ENCODE measurements around the gene SMARCA2.

The SMARCA2 gene

DNA sequence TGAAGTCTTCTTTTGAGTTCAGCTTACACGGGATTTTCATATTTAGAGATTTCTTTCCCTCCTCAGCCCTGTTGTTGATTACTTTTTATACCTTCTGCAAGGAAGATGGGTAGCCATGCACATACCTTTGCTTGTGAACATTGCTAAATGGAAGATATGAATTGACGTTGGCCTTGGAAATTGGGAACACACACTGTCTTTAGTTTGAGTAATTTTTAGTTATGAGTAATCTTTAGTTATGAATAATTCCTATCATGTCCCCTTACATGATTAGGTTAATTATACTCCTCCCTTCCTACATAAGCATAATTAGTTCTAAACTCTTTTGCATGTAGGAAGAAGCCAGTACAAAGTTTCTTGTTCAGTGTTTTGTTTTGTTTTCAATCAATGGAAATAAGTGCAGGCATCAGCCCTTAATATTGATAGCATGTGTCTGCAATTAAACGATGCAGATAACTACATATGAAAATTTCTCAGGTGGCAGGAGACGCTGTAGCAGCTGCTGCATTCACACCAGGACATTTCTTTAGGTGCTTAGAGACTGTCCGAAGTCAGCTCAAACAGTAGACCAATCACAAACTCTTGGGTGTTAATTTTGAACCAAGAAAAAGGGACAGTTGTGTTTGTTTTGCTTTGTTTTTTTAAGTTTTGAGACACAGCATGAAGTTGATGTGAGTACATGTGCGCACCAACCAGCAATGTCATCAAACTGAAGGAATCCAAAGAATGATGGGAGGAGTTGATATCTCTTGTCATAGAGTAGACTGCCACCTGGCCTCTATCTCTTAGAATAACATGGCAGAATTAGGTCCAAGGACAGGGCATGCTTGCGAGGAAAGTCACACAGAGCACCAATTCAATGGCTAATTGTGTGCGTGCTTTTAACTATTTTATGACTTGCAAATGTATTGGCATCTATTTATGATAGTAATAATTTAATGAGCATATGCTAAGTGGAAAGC is 51.4 kb downstream of the SMARCA2 start:
- H2BK5ac ChIP-seq (ENCODE audit: low read depth, low read length, poor library complexity) = no peak overlapping the region
- no peak overlapping the region for H3K9ac ChIP-seq (ENCODE audit: low read length)
- no peaks in the 10 kb centered on the region for H3K27me3 ChIP-seq (ENCODE audit: insufficient read depth, low read length)
- peaks cover 8 to 27% of the 10 kb centered on the region in 2 experiments for H3K36me3 ChIP-seq (ENCODE audit: control insufficient read depth in 1 of 2, insufficient read depth in 2 of 2, low read length in 2 of 2)
- H3K4me3 ChIP-seq (ENCODE audit: low read depth, low read length) = no peak overlapping the region
- no peaks in the 10 kb centered on the region for H3K4me1 ChIP-seq (ENCODE audit: control insufficient read depth in 1 of 2, insufficient read depth in 2 of 2, low read length in 2 of 2)
- no peak overlapping the region for H3K27ac ChIP-seq (ENCODE audit: low read depth, low read length)
- H2BK12ac ChIP-seq (ENCODE audit: low read length) = no peak overlapping the region
- WGBS (ENCODE audit: extremely low coverage, insufficient coverage, insufficient read length) = no CpG with 5 or more reads among the region's 8 CpGs
- no peak overlapping the region for H3K14ac ChIP-seq (ENCODE audit: low read length)
- H3K9me3 ChIP-seq (ENCODE audit: insufficient read depth, low read depth, low read length) = no peaks in the 10 kb centered on the region
- H3K79me1 ChIP-seq (ENCODE audit: low read length) = no peaks in the 10 kb centered on the region
- no peak overlapping the region for H4K12ac ChIP-seq (ENCODE audit: low read depth, low read length)
- H2BK120ac ChIP-seq (ENCODE audit: insufficient read depth, low read length, poor library complexity) = no peak overlapping the region
- H4K91ac ChIP-seq (ENCODE audit: low read depth, low read length) = no peak overlapping the region
- H3K18ac ChIP-seq (ENCODE audit: low read length) = no peak overlapping the region
- peak; percentile 32 to 84 for DNase-seq
- no peak overlapping the region for H4K8ac ChIP-seq (ENCODE audit: low read depth, low read length)
- H2AFZ ChIP-seq (ENCODE audit: insufficient read depth, low read length, poor library complexity) = no peak overlapping the region
- no peak overlapping the region for H2AK5ac ChIP-seq (ENCODE audit: low read length)
- H3K4me2 ChIP-seq (ENCODE audit: low read length) = no peak overlapping the region
- no peak overlapping the region for H3K4ac ChIP-seq (ENCODE audit: low read depth, low read length)
- no peak overlapping the region for H3K23ac ChIP-seq (ENCODE audit: low read length)
- no peaks in the 10 kb centered on the region for H3K79me2 ChIP-seq (ENCODE audit: control insufficient read depth, insufficient read depth, low read length, poor library complexity)

- H3K27me3 ChIP-seq (ENCODE audit: insufficient read depth, low read length) = no peaks in the 10 kb centered on the region
- peaks cover 31 to 56% of the 10 kb centered on the region in 2 experiments for H3K36me3 ChIP-seq (ENCODE audit: control insufficient read depth in 1 of 2, insufficient read depth in 2 of 2, low read length in 2 of 2)
- no peak overlapping the region for H4K12ac ChIP-seq (ENCODE audit: low read depth, low read length)
- H2BK12ac ChIP-seq (ENCODE audit: low read length) = no peak overlapping the region
- H2AFZ ChIP-seq (ENCODE audit: insufficient read depth, low read length, poor library complexity) = no peak overlapping the region
- no peaks in the 10 kb centered on the region for H3K79me1 ChIP-seq (ENCODE audit: low read length)
- H3K4me1 ChIP-seq (ENCODE audit: control insufficient read depth in 1 of 2, insufficient read depth in 2 of 2, low read length in 2 of 2) = no peaks in the 10 kb centered on the region
- H3K18ac ChIP-seq (ENCODE audit: low read length) = no peak overlapping the region
- H3K9ac ChIP-seq (ENCODE audit: low read length) = no peak overlapping the region
- no peak overlapping the region for H2BK120ac ChIP-seq (ENCODE audit: insufficient read depth, low read length, poor library complexity)
- H2AK5ac ChIP-seq (ENCODE audit: low read length) = no peak overlapping the region
- no peak overlapping the region for H4K8ac ChIP-seq (ENCODE audit: low read depth, low read length)
- H2BK5ac ChIP-seq (ENCODE audit: low read depth, low read length, poor library complexity) = no peak overlapping the region
- H3K23ac ChIP-seq (ENCODE audit: low read length) = no peak overlapping the region
- WGBS (ENCODE audit: extremely low coverage, insufficient coverage, insufficient read length) = no CpG with 5 or more reads among the region's 8 CpGs
- no peaks in the 10 kb centered on the region for H3K79me2 ChIP-seq (ENCODE audit: control insufficient read depth, insufficient read depth, low read length, poor library complexity)
- no peak overlapping the region for H3K14ac ChIP-seq (ENCODE audit: low read length)
- no peak overlapping the region for H3K4me3 ChIP-seq (ENCODE audit: low read depth, low read length)
- H3K27ac ChIP-seq (ENCODE audit: low read depth, low read length) = no peak overlapping the region
- H3K4me2 ChIP-seq (ENCODE audit: low read length) = no peak overlapping the region
- no peak overlapping the region for H4K91ac ChIP-seq (ENCODE audit: low read depth, low read length)
- no peak overlapping the region for H3K4ac ChIP-seq (ENCODE audit: low read depth, low read length)
- no peaks in the 10 kb centered on the region for H3K9me3 ChIP-seq (ENCODE audit: insufficient read depth, low read depth, low read length)
- no peak for DNase-seq
These were observed 57.7 kb downstream of the SMARCA2 start for GRCh38 chr9:2072752-2073405.

- peaks cover 17 to 55% of the 10 kb centered on the region in 2 experiments for H3K36me3 ChIP-seq (ENCODE audit: control insufficient read depth in 1 of 2, insufficient read depth in 2 of 2, low read length in 2 of 2)
- no peaks in the 10 kb centered on the region for H3K9me3 ChIP-seq (ENCODE audit: insufficient read depth, low read depth, low read length)
- H3K4ac ChIP-seq (ENCODE audit: low read depth, low read length) = no peak overlapping the region
- H3K9ac ChIP-seq (ENCODE audit: low read length) = no peak overlapping the region
- no peaks in the 10 kb centered on the region for H3K4me1 ChIP-seq (ENCODE audit: control insufficient read depth in 1 of 2, insufficient read depth in 2 of 2, low read length in 2 of 2)
- H4K91ac ChIP-seq (ENCODE audit: low read depth, low read length) = no peak overlapping the region
- no peak overlapping the region for H2BK5ac ChIP-seq (ENCODE audit: low read depth, low read length, poor library complexity)
- no peak for DNase-seq
- no peak overlapping the region for H3K14ac ChIP-seq (ENCODE audit: low read length)
- H3K18ac ChIP-seq (ENCODE audit: low read length) = no peak overlapping the region
- no CpG with 5 or more reads among the region's 2 CpGs for WGBS (ENCODE audit: extremely low coverage, insufficient coverage, insufficient read length)
- H3K23ac ChIP-seq (ENCODE audit: low read length) = no peak overlapping the region
- H4K12ac ChIP-seq (ENCODE audit: low read depth, low read length) = no peak overlapping the region
- no peaks in the 10 kb centered on the region for H3K79me2 ChIP-seq (ENCODE audit: control insufficient read depth, insufficient read depth, low read length, poor library complexity)
- no peak overlapping the region for H3K4me2 ChIP-seq (ENCODE audit: low read length)
- no peak overlapping the region for H3K27ac ChIP-seq (ENCODE audit: low read depth, low read length)
- H2BK120ac ChIP-seq (ENCODE audit: insufficient read depth, low read length, poor library complexity) = no peak overlapping the region
- H2AFZ ChIP-seq (ENCODE audit: insufficient read depth, low read length, poor library complexity) = no peak overlapping the region
- H3K27me3 ChIP-seq (ENCODE audit: insufficient read depth, low read length) = no peaks in the 10 kb centered on the region
- H2BK12ac ChIP-seq (ENCODE audit: low read length) = no peak overlapping the region
- H4K8ac ChIP-seq (ENCODE audit: low read depth, low read length) = no peak overlapping the region
- H3K79me1 ChIP-seq (ENCODE audit: low read length) = no peaks in the 10 kb centered on the region
- H3K4me3 ChIP-seq (ENCODE audit: low read depth, low read length) = no peak overlapping the region
- H2AK5ac ChIP-seq (ENCODE audit: low read length) = no peak overlapping the region
These were observed 67.6 kb downstream of the SMARCA2 start for GRCh38 chr9:2082772-2083171.

GRCh38 chr9:2083479-2083878 is 68.3 kb downstream of the SMARCA2 start:
- Histone ChIP-seq H4K8ac (ENCODE audit: low read depth, low read length) (no peak overlapping the region), H3K9ac (ENCODE audit: low read length) (no peak overlapping the region), H3K23ac (ENCODE audit: low read length) (no peak overlapping the region), H3K4me2 (ENCODE audit: low read length) (no peak overlapping the region), H2AFZ (ENCODE audit: insufficient read depth, low read length, poor library complexity) (no peak overlapping the region), H2AK5ac (ENCODE audit: low read length) (no peak overlapping the region), H4K91ac (ENCODE audit: low read depth, low read length) (no peak overlapping the region), H3K36me3 (ENCODE audit: control insufficient read depth in 1 of 2, insufficient read depth in 2 of 2, low read length in 2 of 2) (peaks cover 14 to 53% of the 10 kb centered on the region in 2 experiments), H4K12ac (ENCODE audit: low read depth, low read length) (no peak overlapping the region), H3K79me2 (ENCODE audit: control insufficient read depth, insufficient read depth, low read length, poor library complexity) (no peaks in the 10 kb centered on the region), H2BK12ac (ENCODE audit: low read length) (no peak overlapping the region), H3K27me3 (ENCODE audit: insufficient read depth, low read length) (no peaks in the 10 kb centered on the region), H3K79me1 (ENCODE audit: low read length) (no peaks in the 10 kb centered on the region), H3K4me3 (ENCODE audit: low read depth, low read length) (no peak overlapping the region), H3K18ac (ENCODE audit: low read length) (no peak overlapping the region), H3K27ac (ENCODE audit: low read depth, low read length) (no peak overlapping the region), H2BK5ac (ENCODE audit: low read depth, low read length, poor library complexity) (no peak overlapping the region), H3K4ac (ENCODE audit: low read depth, low read length) (no peak overlapping the region), H3K9me3 (ENCODE audit: insufficient read depth, low read depth, low read length) (no peaks in the 10 kb centered on the region), H3K14ac (ENCODE audit: low read length) (no peak overlapping the region), H2BK120ac (ENCODE audit: insufficient read depth, low read length, poor library complexity) (no peak overlapping the region), H3K4me1 (ENCODE audit: control insufficient read depth in 1 of 2, insufficient read depth in 2 of 2, low read length in 2 of 2) (no peaks in the 10 kb centered on the region)
- WGBS (ENCODE audit: extremely low coverage, insufficient coverage, insufficient read length) = no CpG with 5 or more reads among the region's 6 CpGs
- DNase-seq = no peak
